8988T (cell line): ENCODE data around the gene ZNF764.
"Not testable (repeated sequence)": the region's sequence is repeated elsewhere in the genome, so short reads cannot be mapped to it uniquely, and the experiment has no call there.

ENCODE experiments used
- DNase-seq: peaks from one replicate; pipeline ENCODE4 v3.0.0; 2011

The ZNF764 gene

DNA sequence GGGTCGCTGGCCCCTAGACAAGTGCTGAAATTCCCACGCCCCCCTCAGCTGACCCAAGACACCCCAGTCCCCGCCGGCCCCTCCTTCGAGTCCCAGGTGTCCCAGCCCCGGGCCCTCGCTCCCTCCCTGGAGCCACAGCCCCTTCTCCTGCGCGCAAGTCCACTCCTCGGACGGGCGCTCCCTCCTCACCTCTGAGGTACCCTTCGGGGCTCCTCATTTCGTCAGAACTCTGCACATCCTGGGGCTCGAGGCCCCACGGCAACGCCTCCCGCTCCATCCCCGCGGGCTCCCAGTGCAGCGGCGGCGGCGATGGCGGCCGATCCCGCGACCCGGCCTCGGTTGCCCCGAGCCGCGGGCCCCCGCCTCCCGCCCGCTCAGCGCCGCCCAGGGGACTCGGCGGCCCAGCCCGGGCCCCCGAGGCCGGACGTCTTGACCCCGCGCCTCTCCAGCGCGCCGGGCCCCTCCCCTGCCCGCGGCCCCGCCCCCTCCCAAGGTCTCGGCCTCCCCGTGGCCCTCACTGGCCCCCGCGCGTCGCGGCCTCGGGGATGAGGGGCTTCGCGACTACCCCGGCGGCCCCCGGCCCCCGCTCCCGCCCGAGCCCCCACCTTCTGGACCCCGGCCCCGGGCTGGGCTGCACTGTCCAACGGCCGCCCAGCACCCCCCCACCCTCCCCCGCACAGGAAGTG lies 31.9 kb downstream of the ZNF764 start, which contains the start of gene ZNF768:
TSS of gene ZNF768 (minus strand) at position 430 of the 686 bp plus-strand sequence. CDS start at position 277, 153 bp downstream.
- DNase-seq, result peak; percentile 73

DNA sequence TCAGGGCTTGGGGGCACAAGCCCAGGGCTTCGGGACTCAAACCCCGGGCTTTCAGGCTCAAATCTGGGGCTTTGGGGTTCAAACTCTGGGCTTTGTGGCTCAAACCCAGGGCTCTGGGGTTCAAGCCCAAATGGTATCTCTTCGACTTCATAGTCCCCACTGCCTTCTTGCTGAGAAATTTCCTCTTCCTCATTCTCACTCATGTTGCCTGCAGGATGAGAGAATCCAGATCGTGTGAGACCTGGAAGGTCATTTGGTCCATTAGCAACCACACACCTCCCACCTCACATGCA lies 32.4 kb downstream of the ZNF764 start:
- DNase-seq, result no peak

DNA sequence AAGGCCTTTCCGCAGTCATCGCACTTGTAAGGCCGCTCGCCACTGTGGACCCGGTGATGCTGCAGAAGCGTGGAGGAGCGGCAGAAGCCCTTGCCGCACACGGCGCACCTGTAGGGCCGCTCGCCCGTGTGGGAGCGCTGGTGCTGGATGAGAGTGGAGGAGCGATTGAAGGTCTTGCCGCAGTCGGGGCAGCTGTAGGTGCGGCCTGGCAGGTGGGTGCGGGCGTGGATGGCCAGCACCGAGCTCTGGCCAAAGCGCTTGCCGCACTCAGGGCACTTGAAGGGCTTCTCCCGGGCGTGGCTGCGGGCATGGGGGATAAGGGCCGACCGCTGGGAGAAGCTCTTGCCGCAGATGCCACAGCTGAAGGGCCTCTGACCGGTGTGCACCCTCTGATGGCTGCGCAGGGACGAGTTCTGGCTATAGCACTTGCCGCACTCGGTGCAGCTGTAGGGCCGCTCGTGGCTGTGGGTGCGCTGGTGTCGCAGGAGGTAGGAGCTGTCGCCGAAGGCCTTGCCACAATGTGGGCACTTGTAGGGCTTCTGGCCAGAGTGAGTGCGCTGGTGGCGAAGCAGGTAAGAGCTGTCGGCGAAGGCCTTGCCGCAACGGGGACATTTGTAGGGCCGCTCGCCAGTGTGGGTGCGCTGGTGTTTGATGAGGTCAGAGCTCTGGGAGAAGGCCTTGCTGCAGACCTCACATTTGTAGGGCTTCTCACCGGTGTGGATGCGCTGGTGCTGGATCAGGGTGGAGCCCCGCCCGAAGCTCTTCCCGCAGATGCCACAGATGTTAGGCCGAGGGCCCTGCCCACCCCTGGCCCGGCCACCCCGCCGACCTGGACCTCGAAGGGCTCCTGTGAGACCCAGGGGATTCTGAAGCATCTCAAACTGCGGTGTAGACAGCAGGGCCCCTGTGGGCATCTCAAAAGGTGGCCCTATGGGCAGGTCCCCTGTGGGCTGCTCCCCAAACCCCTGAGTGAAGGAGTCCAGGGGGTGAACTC lies 33.3 kb downstream of the ZNF764 start:
- DNase-seq, result no peak

DNA sequence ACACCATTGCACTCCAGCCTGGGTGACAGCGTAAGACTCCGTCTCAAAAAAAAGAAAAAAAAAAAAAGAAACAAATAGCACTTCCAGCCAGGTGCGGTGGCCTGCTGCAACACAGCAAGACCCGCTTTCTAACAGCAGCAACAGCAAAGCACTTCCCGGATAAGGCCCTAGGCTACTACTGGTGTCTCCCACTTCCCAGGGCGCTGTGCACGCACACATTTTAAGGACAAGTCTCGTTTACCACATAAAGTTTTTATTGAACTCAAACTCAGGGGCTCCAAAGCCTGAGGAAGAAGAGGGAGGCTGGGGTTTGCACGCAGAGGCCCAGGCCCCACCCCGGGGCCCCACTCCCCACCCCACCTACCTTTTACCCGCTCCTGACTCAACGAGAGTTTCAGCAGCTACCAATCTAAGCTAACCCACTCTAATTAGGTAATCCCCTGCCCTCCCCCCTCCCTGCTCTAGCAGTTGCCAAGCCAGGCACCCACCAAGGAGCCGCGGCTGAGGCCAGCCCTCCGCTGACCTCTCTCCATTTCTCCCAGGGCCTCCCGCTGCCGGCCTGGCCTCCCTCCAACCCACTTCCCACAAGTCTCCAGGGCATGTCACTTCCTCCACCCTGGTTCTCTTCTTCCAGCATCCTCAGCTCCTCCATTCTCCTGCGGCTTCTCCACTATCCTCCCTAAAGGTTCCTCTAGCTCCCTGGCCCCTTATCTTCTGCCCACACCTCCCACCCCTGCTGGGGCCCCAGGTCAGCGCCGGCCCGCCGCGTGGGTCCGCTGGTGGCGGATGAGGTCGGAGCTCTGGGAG lies 34.2 kb downstream of the ZNF764 start:
- no peak for DNase-seq

DNA sequence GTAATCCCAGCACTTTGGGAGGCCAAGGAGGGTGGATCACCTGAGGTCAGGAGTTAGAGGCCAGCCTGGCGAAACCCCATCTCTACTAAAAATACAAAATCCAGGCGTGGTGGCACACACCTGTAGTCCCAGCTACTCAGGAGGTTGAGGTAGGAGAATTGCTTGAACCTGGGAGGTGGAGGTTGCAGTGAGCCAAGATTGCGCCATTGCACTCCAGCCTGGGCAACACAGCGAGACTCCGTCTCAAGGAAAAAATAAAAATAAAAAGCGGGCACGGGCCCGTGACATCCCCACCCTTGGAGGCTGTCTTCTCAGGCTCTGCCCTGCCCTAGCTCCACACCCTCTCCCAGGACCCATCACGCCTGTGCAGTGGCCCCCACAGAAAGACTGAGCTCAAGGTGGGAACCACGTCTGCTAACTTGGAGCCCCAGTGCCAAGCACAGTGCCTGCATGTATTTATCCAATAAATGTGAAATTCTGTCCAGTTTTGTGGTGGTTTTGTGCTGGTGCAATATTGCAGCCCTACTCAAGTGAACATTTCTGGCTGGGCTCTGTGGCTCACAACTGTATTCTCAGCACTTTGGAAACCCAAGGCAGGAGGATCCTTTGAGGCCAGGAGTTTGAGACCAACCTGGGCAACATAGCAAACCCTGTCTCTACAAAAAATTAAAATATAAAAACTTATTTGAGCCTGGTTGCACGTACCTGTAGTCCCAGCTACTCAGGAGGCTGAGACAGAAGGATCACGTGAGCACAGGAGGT lies 35.3 kb downstream of the ZNF764 start:
- not testable (repeated sequence) for DNase-seq

DNA sequence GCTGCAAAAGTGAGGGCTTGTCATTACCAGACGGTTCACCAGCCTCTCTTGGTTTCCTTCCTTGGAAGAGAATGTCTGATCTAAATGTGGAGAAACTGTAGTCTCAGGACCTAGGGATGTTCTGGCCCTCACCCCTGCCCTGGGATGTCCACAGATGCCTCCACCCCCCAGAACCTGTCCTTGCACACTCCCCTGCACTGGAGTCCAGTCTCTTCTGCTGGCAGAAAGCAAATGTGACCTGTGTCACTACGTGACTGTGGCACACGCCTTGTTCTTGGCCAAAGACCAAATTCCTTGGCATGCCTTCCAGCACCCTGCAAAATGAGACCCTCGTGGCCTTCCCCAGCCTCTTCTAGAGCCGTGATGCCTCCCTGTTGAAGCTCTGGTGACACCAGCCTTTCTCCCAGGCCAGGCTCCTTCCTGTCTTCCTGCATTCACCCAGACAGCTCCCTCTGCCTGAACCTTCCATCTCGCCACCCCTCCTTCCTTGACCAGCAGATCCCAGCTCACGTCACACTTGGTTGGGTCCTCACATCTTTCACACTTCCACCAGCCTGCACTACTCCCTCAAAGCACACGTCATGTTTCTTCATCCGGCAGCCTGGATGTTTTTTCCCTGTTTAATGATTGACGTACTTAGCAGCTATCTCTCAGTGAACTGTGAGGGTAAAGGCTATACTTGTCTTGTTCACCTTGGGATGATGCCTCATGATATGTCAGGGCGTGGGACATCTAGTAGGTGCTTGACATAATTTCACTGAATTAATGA lies 36.1 kb downstream of the ZNF764 start:
- no peak for DNase-seq

DNA sequence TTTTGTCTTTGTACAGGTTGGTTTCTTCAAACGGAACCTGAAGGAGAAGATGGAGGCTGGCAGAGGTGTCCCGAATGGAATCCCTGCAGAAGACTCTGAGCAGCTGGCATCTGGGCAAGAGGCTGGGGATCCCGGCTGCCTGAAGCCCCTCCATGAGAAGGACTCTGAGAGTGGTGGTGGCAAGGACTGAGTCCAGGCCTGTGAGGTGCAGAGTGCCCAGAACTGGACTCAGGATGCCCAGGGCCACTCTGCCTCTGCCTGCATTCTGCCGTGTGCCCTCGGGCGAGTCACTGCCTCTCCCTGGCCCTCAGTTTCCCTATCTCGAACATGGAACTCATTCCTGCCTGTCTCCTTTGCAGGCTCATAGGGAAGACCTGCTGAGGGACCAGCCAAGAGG lies 36.7 kb downstream of the ZNF764 start:
- no peak for DNase-seq

DNA sequence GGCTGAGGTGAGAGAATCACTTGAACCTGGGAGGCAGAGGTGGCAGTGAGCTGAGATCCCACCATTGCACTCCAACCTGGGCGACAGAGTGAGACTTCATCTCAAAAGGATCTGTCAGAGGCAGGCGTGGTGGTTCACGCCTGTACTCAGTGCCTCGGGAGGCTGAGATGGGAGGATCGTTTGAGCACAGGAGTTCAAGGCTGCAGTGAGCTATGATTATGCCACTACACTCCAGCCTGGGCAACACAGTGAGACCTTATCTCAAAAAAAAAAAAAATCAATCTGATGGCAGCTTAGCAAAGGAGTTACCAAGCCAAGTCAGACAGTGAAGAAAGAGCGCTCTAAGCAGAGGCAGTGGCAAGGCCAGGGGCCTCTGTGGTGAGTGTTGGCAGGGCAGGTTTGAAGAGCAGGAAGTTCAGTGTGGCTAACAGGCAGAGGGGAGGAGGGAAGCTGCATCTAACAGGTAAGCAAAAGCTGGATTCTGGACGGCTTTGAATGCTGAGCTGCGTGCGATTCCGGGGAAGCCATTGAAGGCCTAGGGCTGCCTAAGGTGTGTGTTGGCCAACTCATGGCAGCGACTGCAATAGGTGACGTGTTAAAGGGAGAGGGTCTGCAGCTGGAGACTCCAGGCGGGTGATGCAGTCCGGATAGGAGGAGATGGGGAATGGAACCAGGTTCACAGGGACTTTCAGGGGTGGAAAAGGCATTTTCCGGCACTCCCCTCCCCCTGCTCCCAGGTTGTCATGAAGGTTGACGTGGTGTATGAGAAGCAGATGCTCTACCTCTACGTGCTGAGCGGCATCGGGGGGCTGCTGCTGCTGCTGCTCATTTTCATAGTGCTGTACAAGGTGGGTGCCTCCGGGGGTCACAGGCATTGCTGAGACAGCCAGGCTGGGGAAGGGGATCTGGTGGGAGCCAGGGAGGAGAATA lies 38.8 kb downstream of the ZNF764 start:
- DNase-seq, result no peak

DNA sequence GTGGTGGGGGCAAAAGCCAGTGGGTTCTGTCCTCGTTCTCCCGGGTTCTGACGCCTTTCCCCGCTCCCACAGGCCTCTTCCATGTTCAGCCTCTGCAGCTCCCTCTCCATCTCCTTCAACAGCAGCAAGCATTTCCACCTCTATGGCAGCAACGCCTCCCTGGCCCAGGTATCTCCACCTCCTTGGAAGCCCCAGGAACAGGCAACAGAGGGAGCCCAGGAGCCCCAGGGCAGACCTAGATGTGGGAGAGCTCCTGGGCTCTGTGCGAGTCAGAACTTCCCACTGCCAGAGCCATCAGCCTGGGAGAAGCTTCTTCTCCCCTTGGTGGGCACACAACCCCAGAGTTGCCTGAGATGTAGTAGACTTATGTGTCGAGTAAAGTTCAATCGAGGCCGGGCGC lies 39.6 kb downstream of the ZNF764 start:
- no peak for DNase-seq

DNA sequence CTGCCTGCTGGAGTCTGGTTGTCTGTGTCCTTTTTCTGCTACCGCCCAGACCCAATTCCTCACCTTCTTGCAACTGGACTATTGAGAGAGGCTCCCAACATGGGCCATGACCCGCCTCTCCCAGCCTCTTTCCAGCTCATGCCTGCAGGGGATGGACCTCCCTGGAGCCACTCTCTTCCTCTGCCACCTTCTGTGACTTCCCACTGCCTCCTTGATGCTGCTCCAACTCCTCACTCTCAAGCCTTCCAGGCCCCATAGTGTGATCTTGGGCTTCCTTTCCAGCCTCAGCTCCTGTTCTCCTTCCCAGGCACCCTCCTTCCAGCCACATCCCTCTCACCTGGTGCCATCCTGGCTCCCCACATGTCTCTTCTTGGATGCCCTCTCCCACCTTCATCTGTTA lies 42.9 kb downstream of the ZNF764 start:
- no peak for DNase-seq

DNA sequence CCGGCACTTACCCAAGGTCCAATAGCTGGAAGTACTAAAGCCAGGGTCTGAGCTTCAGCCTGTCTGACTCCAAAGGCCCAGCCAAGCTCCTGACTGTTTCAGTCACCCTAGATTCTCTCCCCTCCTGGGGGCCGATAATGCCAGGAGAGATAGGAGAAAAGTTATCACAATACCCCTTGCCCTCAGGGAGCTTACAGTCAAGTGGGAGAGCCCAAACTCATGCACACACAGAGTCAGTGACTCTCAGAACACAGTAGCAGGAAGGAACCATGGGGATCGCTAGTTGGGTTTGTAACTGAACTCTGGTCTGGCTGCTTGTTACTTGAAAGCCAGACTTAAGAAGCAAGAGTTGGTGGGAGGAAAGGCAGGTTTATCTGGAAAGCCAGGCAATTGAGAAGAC lies 46.7 kb downstream of the ZNF764 start:
- DNase-seq, result no peak

DNA sequence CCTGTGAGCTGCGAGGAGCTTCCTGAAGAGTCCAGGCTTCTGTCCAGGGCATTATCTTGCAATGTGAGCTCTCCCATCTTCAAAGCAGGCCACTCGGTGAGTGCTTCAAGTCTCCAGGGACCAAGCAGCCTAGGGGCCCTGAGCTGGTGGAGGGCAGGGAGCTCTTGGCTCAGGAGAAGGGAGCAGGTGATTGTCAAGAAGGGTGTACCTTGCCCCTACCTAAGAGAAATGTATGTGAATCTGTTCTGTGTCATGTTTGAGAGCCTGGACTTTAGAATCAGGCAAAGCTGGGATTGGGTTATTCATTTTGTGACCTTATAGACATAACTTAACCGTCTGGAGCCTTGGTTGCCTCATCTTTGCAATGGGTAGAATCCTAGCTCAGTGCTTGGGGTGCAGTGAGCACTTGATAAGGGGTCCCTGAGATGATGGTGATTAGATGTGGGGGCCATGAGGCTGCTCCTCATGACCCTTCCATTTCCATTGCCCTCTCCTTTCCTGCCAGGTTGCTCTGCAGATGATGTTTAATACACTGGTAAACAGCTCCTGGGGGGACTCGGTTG lies 47.7 kb downstream of the ZNF764 start:
- DNase-seq, result no peak

DNA sequence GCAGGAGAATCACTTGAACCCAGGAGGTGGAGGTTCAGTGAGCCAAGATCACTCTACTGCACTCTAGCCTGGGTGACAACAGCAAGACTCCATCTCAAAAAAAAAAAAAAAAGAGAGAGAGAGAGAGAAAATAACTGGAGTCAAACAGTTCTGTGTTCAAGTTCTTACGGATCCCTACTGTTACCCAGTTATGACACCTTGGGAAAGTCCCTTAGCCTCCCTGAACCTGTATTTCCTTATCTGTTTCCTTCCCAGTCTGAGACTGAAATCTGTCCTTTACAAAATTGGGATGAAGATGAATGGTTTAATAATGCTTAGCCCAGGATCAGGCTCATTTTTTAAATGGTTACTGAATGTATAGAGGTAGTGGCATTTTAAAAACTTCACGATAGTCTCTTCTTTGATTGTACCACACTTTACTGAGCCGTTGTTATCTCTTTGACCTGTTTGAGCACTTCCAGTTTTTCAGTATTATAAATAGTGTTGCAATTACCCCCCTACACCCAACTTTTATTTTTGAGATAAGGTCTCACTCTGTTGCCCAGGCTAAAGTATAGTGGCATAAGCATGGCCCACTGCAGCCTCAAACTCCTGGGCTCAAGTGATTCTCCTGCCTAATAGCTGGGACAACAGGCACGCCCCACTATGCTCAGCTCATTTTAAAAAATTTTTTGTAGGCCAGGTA lies 49.0 kb downstream of the ZNF764 start:
- no peak for DNase-seq
